Ovary (tissue), 9 donors: ENCODE results near the gene SEMA6B. TPM values are rescaled to one million over a fixed set of nuclear protein-coding genes. Genes with fewer than 3 reads are reported as not detected.
"Not testable (repeated sequence)": the region's sequence is repeated elsewhere in the genome, so short reads cannot be mapped to it uniquely, and the experiment has no call there.

ENCODE experiments used
- DNase-seq, 5 donors: peaks; one replicate each; pipeline ENCODE4 v3.0.0-alpha.2; 2019 to 2020
- H3K27ac ChIP-seq, 2 donors: fragments of 200-600 bp; one replicate each; pipeline versions ENCODE4 v1.5.1 to v1.8.0; 2019 to 2022
- H3K27me3 ChIP-seq: fragments of 200-600 bp; one replicate; pipeline ENCODE4 v1.8.0; 2022
- H3K36me3 ChIP-seq: fragments of 200-600 bp; sonication (generic); one replicate; pipeline ENCODE4 v1.5.1; 2019
- H3K4me1 ChIP-seq: one replicate; pipeline ENCODE4 v1.8.1; 2013; ENCODE audit warnings: mild to moderate bottlenecking, moderate library complexity; ENCODE audit not compliant: insufficient read depth
- H3K4me3 ChIP-seq: fragments of 200-600 bp; sonication (generic); one replicate; pipeline ENCODE4 v1.5.1; 2017
- H3K9me3 ChIP-seq, 2 donors: fragments of 200-600 bp in 1 of 2; sonication (generic) in 1 of 2; one replicate each; pipeline versions ENCODE4 v1.5.1 to v1.8.1; 2013 to 2019; ENCODE audit warnings: mild to moderate bottlenecking in 1 of 2, moderate library complexity in 1 of 2
- EP300 ChIP-seq: sonication (generic); formaldehyde crosslinking; IDR thresholded peaks from one replicate; pipeline ENCODE4 v1.6.1; 2017; ENCODE audit warnings: antibody characterized with exemption
- POLR2A ChIP-seq: fragments of 450-650 bp; IDR thresholded peaks from one replicate; pipeline ENCODE4 v1.6.1; 2017; ENCODE audit warnings: antibody characterized with exemption, mild to moderate bottlenecking, moderate library complexity
- WGBS, 3 donors: extraction: QIAGEN DNeasy Blood & Tissue Kit in 1 of 3; methylation state at CpG; one replicate each; pipeline versions ENCODE4 v1.1.5 to v1.1.7; 2013 to 2017; 5-methylcytosine and 5-hydroxymethylcytosine counted together
- intact Hi-C, 4 donors: fragments of 100-400 bp; cut with DNase I; formaldehyde crosslinking; loops; one replicate each; pipeline versions ENCODE4 v1.11.0 to v1.15.1; 2022 to 2023
- polyA plus RNA-seq, 2 donors: library from polyadenylated mRNA; stranded (reverse); fragments of 200-250 nt in 1 of 2; fragments of 350-450 nt in 1 of 2; fragmentation: Illumina TruSeq in 1 of 2; extraction: RNeasy Lipid Tissue Mini Kit (QIAGEN cat#74804) in 1 of 2; gene quantifications; one replicate each; pipeline ENCODE4 v1.2.3, GENCODE V29; 2013 to 2014
- total RNA-seq, 7 donors: library from RNA; depleted of rRNA in 2 of 7; stranded (reverse); fragments of >200 nt in 2 of 7; fragmentation: NEBNext Ultra II Directional in 3 of 7; extraction: Animal tissue kit (Norgen Biotek cat#: 25700) in 3 of 7; gene quantifications; one replicate each; pipeline versions ENCODE4 v1.1.0 to v1.2.4, GENCODE V29; 2016 to 2023
- TF ChIP-seq, protein P1 (sequence below), 3 donors: fragments of 450-650 bp in 2 of 3; fragments of 200-600 bp in 1 of 3; IDR thresholded peaks; one replicate each; pipeline versions ENCODE4 v1.5.1 to v1.8.0; 2016 to 2022; ENCODE audit warnings: antibody characterized with exemption in 3 of 3, mild to moderate bottlenecking in 1 of 3
- donor health status: DM: no; HTN: no; CAD: no; lungs with moderate emphysema.
- donor health status: DM: no; HTN: no; CAD: no.
- donor health status: Bipolar disorder and iron deficiency.
- donor health status: DM: yes; HTN: yes; CAD: no.
- donor health status: DM: no; HTN: no; CAD: no.
- donor health status: DM: yes; HTN: yes; CAD: no.

Gene SEMA6B
- total and polyA plus RNA-seq, 9 donors: 0.77 to 9.7 (median 5.5) TPM

- DNase-seq: no peak
- Histone ChIP-seq H3K9me3 (no peaks in the 10 kb centered on the region), H3K4me3 (no peak overlapping the region), H3K27ac (no peak overlapping the region), H3K36me3 (no peaks in the 10 kb centered on the region), H3K4me1 (peaks cover 4% of the 10 kb centered on the region), H3K27me3 (no peaks in the 10 kb centered on the region)
- intact Hi-C loops: no loop called here
- WGBS, 3 donors: 21 to 34% (median 32%) methylated on average over 19 to 21 of the region's 21 CpGs
- no peak for TF ChIP-seq POLR2A
Measured at GRCh38 chr19:4596033-4596904, 36.8 kb upstream of the SEMA6B start.

DNA sequence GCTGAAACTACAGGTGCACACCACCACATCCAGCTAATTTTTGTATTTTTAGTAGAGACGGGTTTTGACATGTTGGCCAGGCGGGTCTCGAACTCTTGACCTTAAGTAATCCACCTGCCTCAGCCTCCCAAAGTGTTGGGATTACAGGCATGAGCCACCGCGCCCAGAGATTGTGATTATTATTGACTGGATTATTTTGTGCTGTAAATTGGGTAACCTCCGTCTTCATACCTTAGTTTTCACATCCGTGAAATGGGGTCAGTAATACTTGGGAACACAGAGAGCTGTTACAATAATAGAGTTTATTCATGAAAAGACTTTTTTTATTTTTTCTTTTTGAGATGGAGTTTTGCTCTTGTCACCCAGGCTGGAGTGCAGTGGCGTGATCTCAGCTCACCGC lies 35.7 kb upstream of the SEMA6B start:
- 91 to 94% (median 93%) methylated on average over 9 of the region's 9 CpGs for WGBS, 3 donors
- H3K4me3 ChIP-seq, H3K4me1 ChIP-seq, DNase-seq, H3K27me3 ChIP-seq, H3K36me3 ChIP-seq, H3K27ac ChIP-seq, H3K9me3 ChIP-seq, intact Hi-C loops: not testable (repeated sequence)

DNA sequence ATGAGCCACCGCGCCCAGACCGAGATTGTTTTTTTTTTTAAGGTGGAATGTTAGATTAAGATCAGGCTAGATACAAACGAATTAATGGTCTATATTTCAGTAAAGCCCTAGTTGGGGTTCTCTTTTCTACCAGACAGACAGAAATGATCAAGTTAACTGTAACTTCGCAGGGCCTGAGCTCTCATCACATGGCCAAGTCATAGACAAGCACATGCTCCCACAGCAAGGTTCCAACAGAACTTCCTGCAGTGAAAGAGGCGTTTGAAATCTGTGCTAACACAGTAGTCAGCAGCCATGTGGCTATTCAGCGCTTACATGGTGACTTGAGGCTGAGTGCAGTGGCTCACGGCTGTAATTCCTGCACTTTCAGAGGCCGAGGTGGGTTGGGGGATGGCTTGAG lies 34.7 kb upstream of the SEMA6B start:
- intact Hi-C loops: no loop called here
- Histone ChIP-seq H3K4me1 (peaks cover 4% of the 10 kb centered on the region), H3K27ac (no peak overlapping the region), H3K9me3 (no peaks in the 10 kb centered on the region), H3K27me3 (no peaks in the 10 kb centered on the region), H3K4me3 (no peak overlapping the region), H3K36me3 (no peaks in the 10 kb centered on the region)
- no peak for DNase-seq
- 48 to 61% (median 58%) methylated on average over 9 of the region's 9 CpGs for WGBS, 3 donors
- TF ChIP-seq, protein P1, sequence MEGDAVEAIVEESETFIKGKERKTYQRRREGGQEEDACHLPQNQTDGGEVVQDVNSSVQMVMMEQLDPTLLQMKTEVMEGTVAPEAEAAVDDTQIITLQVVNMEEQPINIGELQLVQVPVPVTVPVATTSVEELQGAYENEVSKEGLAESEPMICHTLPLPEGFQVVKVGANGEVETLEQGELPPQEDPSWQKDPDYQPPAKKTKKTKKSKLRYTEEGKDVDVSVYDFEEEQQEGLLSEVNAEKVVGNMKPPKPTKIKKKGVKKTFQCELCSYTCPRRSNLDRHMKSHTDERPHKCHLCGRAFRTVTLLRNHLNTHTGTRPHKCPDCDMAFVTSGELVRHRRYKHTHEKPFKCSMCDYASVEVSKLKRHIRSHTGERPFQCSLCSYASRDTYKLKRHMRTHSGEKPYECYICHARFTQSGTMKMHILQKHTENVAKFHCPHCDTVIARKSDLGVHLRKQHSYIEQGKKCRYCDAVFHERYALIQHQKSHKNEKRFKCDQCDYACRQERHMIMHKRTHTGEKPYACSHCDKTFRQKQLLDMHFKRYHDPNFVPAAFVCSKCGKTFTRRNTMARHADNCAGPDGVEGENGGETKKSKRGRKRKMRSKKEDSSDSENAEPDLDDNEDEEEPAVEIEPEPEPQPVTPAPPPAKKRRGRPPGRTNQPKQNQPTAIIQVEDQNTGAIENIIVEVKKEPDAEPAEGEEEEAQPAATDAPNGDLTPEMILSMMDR (IDR thresholded peaks at IDR 0.05): no peak
- TF ChIP-seq EP300 (no peak), POLR2A (no peak)

GRCh38 chr19:4593409-4593851 lies 33.9 kb upstream of the SEMA6B start:
- 58 to 59% (median 58%) methylated on average over 6 of the region's 6 CpGs for WGBS, 3 donors
- Histone ChIP-seq H3K4me1 (peaks cover 3% of the 10 kb centered on the region), H3K9me3 (no peaks in the 10 kb centered on the region), H3K27ac (no peak overlapping the region), H3K4me3 (no peak overlapping the region), H3K27me3 (no peaks in the 10 kb centered on the region), H3K36me3 (no peaks in the 10 kb centered on the region)
- TF ChIP-seq, protein P1 (IDR thresholded peaks at IDR 0.05): no peak
- TF ChIP-seq EP300 (no peak), POLR2A (no peak)
- DNase-seq: no peak
- intact Hi-C loops: no loop called here

DNA sequence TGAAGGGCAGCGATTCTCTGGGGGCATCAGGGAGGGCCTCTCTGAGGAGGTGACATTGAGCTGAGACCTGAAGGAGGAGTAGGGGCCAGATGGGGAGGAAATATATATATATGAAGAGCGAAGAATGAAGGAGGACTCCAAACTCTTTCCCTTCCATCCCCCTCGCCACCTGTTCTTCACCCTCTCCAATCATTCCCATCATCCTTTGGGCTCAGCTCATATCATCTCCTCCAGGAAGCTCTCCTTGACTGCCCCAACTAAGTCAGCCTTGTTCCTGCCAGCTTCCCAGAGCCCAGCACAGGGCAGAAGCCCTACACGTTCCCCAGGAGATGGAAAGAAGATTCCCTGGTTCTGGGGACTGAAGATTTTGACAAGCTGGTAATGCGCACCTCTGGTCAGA lies 33.0 kb upstream of the SEMA6B start:
- Histone ChIP-seq H3K9me3 (no peaks in the 10 kb centered on the region), H3K27ac (no peak overlapping the region), H3K4me1 (no peaks in the 10 kb centered on the region), H3K4me3 (no peak overlapping the region), H3K36me3 (no peaks in the 10 kb centered on the region), H3K27me3 (no peaks in the 10 kb centered on the region)
- 55 to 64% (median 57%) methylated on average over 5 of the region's 5 CpGs for WGBS, 3 donors
- DNase-seq: no peak
- TF ChIP-seq, protein P1 (IDR thresholded peaks at IDR 0.05): no peak
- TF ChIP-seq POLR2A (no peak), EP300 (no peak)
- intact Hi-C loops: no loop called here
